Upper lobe of left lung (tissue), 4 donors: Measurements from ENCODE around the gene FBXL20.

Experiments
- POLR2A ChIP-seq, 4 donors: fragments of 450-650 bp; IDR thresholded peaks; one replicate each; pipeline ENCODE4 v1.5.1; 2016 to 2017; ENCODE audit warnings: antibody characterized with exemption in 4 of 4, mild to moderate bottlenecking in 2 of 4
- POLR2AphosphoS5 ChIP-seq, 2 donors: sonication (generic); formaldehyde crosslinking; IDR thresholded peaks; one replicate each; pipeline ENCODE4 v1.5.1; 2017; ENCODE audit warnings: antibody characterized with exemption in 2 of 2
- TF ChIP-seq, protein P1 (sequence below), 6 experiments: fragments of 450-650 bp in 4 of 6; fragments of 200-600 bp in 2 of 6; sonication (generic) in 2 of 6; IDR thresholded peaks; one replicate each; pipeline ENCODE4 v1.5.1; 2016 to 2019; ENCODE audit warnings: antibody characterized with exemption in 6 of 6

DNA sequence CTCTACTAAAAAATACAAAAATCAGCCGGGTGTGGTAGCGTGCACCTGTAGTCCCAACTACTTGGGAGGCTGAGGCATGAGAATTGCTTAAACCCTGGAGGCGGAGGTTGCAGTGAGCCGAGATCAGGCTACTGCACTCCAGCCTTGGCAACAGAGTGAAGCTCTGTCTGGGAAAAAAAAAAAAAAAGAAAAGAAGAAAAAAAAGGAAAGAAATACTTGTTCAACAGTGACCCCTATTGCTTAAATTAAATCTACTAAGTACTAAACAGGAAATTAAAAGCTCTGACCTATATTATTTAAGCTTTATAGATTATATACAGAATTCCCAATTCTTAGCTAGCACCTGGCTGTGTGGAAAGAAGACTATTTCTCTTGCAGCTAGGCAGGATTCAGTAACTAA is 48.9 kb downstream of the FBXL20 start:
- TF ChIP-seq POLR2A (IDR thresholded peaks at IDR 0.05), result no peak
- TF ChIP-seq, protein P1, sequence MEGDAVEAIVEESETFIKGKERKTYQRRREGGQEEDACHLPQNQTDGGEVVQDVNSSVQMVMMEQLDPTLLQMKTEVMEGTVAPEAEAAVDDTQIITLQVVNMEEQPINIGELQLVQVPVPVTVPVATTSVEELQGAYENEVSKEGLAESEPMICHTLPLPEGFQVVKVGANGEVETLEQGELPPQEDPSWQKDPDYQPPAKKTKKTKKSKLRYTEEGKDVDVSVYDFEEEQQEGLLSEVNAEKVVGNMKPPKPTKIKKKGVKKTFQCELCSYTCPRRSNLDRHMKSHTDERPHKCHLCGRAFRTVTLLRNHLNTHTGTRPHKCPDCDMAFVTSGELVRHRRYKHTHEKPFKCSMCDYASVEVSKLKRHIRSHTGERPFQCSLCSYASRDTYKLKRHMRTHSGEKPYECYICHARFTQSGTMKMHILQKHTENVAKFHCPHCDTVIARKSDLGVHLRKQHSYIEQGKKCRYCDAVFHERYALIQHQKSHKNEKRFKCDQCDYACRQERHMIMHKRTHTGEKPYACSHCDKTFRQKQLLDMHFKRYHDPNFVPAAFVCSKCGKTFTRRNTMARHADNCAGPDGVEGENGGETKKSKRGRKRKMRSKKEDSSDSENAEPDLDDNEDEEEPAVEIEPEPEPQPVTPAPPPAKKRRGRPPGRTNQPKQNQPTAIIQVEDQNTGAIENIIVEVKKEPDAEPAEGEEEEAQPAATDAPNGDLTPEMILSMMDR (IDR thresholded peaks at IDR 0.05), result no peak
- TF ChIP-seq POLR2AphosphoS5 (IDR thresholded peaks at IDR 0.05), result no peak
